AG09309 (cell line): Measurements from ENCODE around the gene NCLN.
A peak's percentile ranks its signal among the peaks of the same experiment; 100 is the strongest.
"Not testable (repeated sequence)": the region's sequence is repeated elsewhere in the genome, so short reads cannot be mapped to it uniquely, and the experiment has no call there.

Experiments
- DNase-seq: peaks from one replicate; pipeline ENCODE4 v3.0.0-alpha.2; 2010; ENCODE audit warnings: low read depth
- H3K4me3 ChIP-seq: 2 replicates; pipeline ENCODE4 v1.5.1; 2011; ENCODE audit warnings: mild to moderate bottlenecking, low read depth, low read length, moderate library complexity; ENCODE audit not compliant: control insufficient read depth
- CTCF ChIP-seq: IDR thresholded peaks from 2 replicates; pipeline ENCODE4 v1.5.1; 2011; ENCODE audit warnings: mild to moderate bottlenecking, low read depth, low read length, inconsistent platforms; ENCODE audit not compliant: insufficient read depth, control insufficient read depth; ENCODE audit errors: missing control alignments

Gene NCLN

GRCh38 chr19:3163230-3163886, 22.4 kb upstream of the NCLN start:
- TF ChIP-seq CTCF: peak; percentile 98
- H3K4me3 ChIP-seq: no peak overlapping the region
- DNase-seq: no peak

- no peak for TF ChIP-seq CTCF
- DNase-seq: no peak
- no peak overlapping the region for H3K4me3 ChIP-seq
Observed at GRCh38 chr19:3163943-3164342, 21.8 kb upstream of the NCLN start.

- H3K4me3 ChIP-seq: no peak overlapping the region
- no peak for TF ChIP-seq CTCF
- DNase-seq: no peak
Observed at GRCh38 chr19:3167533-3168272, 18.0 kb upstream of the NCLN start.

- no peak for TF ChIP-seq CTCF
- DNase-seq: no peak
- no peak overlapping the region for H3K4me3 ChIP-seq
Observed at GRCh38 chr19:3171894-3172672, 13.6 kb upstream of the NCLN start.

- not testable (repeated sequence) for DNase-seq, H3K4me3 ChIP-seq
Observed at GRCh38 chr19:3172673-3173000, 13.1 kb upstream of the NCLN start.

GRCh38 chr19:3175781-3176714, 9.7 kb upstream of the NCLN start:
- peak; percentile 80 for DNase-seq
- no peak for TF ChIP-seq CTCF
- H3K4me3 ChIP-seq: no peak overlapping the region
